ENCODE data around the gene TXNDC8.
"Not testable (repeated sequence)": the region's sequence is repeated elsewhere in the genome, so short reads cannot be mapped to it uniquely, and the experiment has no call there.

The TXNDC8 gene

GRCh38 chr9:110323818-110324217, 13.8 kb downstream of the TXNDC8 start:
- DNase-seq: no peak

- no peak for DNase-seq
These were observed 16.8 kb downstream of the TXNDC8 start for GRCh38 chr9:110320651-110321445.

GRCh38 chr9:110319781-110320492, 17.7 kb downstream of the TXNDC8 start:
- no peak for DNase-seq

GRCh38 chr9:110317911-110318310, 19.8 kb downstream of the TXNDC8 start:
- no peak for DNase-seq

GRCh38 chr9:110316261-110317075, 21.2 kb downstream of the TXNDC8 start:
- no peak for DNase-seq

GRCh38 chr9:110311978-110312377, 25.7 kb downstream of the TXNDC8 start:
- DNase-seq: not testable (repeated sequence)

- DNase-seq: no peak
These were observed 28.0 kb downstream of the TXNDC8 start for GRCh38 chr9:110309681-110310080.

GRCh38 chr9:110308633-110309038, 29.0 kb downstream of the TXNDC8 start:
- no peak for DNase-seq

- DNase-seq: no peak
These were observed 30.5 kb downstream of the TXNDC8 start for GRCh38 chr9:110307191-110307590.

GRCh38 chr9:110303133-110303532, 34.5 kb downstream of the TXNDC8 start:
- no peak for DNase-seq

- no peak for DNase-seq
These were observed 39.5 kb downstream of the TXNDC8 start for GRCh38 chr9:110298043-110298605.

GRCh38 chr9:110293248-110293647, 44.4 kb downstream of the TXNDC8 start:
- no peak for DNase-seq

- no peak for DNase-seq
These were observed 45.6 kb downstream of the TXNDC8 start for GRCh38 chr9:110291921-110292557.

GRCh38 chr9:110290001-110290400, 47.7 kb downstream of the TXNDC8 start:
- DNase-seq: no peak

GRCh38 chr9:110288503-110288902, 49.2 kb downstream of the TXNDC8 start:
- DNase-seq: no peak

- no peak for DNase-seq
These were observed 50.4 kb downstream of the TXNDC8 start for GRCh38 chr9:110287289-110287680.

- no peak for DNase-seq
These were observed 53.3 kb downstream of the TXNDC8 start for GRCh38 chr9:110284211-110284844.

- DNase-seq: no peak
These were observed 53.9 kb downstream of the TXNDC8 start for GRCh38 chr9:110283751-110284150.

- no peak for DNase-seq
These were observed 55.0 kb downstream of the TXNDC8 start for GRCh38 chr9:110282739-110283081.

GRCh38 chr9:110282018-110282738, 55.5 kb downstream of the TXNDC8 start:
- DNase-seq: no peak

GRCh38 chr9:110278080-110278707, 59.5 kb downstream of the TXNDC8 start:
- DNase-seq: no peak

Measured in NCI-H2029 treated with DMSO at 0.1 percent for 48 hours (cell line).